RPMI7951 (cell line): ENCODE measurements around the gene FRMD8. TPM values are rescaled to one million over a fixed set of nuclear protein-coding genes. Genes with fewer than 3 reads are reported as not detected.
"Not testable (repeated sequence)": the region's sequence is repeated elsewhere in the genome, so short reads cannot be mapped to it uniquely, and the experiment has no call there.

Experiments used
- DNase-seq: peaks from one replicate; pipeline ENCODE4 v3.0.0-alpha.2; 2012; ENCODE audit warnings: low read depth
- total RNA-seq: library from RNA; depleted of rRNA; stranded (reverse); fragments of >200 nt; shearing (Covaris generic); gene quantifications from 2 replicates; pipeline ENCODE4 v1.2.3, GENCODE V29; 2014

Gene FRMD8
- total RNA-seq, 1 experiment from 2014 or later: 21.9 TPM

DNA sequence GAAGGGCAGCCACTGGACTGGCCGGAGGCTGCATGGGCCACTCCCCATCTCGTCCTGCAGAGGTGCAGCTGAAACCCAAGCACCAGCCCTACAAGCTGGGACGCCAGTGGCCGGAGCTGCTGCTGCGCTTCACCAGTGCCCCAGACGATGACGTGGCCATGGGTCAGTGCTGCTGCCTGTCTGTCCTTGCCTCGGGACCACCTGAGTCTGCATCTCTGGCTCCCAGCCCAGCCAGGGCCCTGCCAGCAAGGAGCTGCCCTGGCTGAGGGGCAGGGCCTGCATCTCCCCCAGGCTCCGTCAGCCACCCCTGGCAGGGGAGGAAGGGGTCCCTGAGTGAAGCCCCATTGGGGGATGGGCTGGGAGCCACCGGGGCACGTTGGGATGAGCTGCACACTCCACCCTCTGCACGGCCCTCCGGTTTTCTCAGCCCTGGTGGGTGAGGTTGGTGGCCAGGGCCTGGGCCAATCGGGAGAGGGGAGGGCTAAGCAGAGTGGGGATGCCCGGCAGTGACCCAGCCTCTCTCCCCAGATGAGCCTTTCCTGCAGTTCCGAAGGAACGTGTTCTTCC, 7.2 kb downstream of the FRMD8 start:
- DNase-seq: no peak

DNA sequence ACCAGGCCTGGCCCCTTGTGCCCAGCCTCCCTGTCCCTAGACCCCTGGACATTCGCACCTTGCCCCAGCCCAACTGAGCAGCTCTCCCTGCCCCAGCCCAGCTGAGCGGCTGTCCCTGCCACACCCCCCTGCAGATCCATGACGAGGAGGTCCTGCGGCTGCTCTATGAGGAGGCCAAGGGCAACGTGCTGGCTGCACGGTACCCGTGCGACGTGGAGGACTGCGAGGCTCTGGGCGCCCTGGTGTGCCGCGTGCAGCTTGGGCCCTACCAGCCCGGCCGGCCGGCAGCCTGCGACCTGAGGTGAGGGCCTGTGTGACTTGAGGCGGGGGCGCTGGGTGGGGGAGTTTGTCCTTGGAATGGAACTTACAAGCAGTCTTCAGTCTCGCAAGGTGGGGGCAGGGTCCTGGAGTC, 7.7 kb downstream of the FRMD8 start:
- no peak for DNase-seq

DNA sequence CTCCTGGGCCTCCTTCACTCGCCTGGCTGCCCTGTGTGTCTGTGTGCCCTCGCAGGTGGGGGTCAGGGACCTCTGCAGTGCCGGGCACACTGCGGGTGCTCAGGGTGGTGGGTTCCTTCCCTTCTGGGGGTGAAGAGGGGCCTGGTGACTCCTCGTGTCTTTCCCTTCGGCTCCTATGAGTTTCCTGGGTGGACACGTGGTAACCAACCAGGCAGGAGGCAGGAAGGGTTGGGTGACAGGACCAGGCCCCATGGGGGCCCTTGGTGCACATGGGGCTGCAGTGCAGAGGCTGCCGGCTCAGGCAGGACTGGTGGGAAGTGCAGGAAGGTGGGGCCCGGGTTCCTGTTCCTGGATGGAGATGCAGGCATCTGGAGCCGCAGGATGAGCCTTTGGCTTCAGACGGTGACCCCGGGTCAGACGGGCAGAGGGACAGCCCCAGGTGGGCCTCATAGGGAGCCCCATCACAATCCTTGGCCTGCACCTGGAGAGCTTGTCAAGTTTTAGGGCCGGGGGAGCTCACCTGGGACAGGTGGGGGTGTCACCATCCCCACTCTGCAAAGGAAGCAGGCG, 9.6 kb downstream of the FRMD8 start:
- DNase-seq: no peak

DNA sequence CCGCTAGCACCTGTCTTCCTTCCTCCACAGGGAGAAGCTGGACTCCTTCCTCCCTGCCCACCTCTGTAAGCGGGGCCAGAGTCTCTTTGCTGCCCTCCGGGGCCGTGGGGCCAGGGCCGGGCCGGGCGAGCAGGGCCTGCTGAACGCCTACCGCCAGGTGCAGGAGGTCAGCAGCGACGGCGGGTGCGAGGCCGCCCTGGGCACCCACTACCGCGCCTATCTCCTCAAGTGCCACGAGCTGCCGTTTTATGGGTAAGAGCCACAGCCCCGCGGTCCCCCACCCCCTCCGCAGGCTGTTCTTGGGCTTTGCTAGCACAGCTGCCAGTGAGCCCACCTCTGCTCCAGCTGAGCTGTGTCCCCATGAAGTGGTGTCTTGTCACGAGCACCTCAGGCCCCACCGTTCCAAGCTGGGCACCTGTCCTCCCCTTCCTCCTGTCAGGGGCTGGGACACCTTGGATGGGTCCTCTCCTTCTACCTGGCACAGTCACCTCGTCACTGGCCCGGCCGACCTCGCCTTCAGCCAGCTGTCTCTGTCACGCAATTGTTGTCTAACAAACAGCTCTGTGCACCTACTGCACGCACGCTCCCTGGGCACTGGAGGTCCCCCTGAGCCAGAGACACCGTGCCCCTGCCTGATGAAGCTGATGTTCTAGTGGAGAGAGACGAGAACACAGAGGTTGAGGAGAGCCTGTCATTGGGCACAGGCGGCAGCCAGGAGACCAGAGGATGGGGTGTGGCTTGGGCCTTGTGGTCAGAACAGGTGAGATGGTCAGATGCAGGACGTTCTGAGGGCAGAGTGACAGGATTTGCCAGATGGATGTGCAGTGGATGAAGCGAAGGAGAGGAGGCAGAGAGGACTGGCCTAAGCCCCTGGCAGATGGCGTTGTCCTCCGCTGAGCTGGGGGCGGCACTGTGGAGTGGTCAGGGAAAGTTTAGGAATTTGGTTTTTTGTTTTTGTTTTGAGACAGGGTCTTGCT, 10.6 kb downstream of the FRMD8 start:
- no peak for DNase-seq

DNA sequence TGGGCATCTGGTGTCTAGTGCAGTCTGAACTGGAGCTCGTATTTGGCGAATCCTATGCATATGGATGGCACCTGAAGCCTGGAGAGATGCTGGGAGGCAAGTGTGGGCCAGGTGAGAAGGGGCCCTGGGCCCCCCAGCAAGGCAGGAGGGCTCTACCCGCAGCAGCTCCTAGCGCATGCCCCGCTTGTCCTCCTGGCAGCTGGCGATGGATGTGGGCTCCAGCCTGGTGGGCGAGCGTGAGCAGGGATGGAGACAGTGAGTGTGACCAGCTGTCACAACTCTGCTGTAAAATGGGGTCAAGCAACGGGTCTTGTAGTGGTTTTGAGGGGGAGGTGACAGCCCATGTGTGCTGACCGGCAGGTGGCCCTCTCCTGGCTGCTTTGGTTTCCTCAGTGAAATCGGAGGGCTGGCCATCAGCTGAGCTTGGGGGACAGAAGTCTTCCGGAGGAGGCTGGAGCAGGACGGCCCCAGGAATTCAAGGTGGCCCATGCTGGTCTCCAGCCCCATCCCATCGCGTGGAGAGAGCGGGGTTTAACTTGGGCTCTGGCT, 12.0 kb downstream of the FRMD8 start:
- no peak for DNase-seq

DNA sequence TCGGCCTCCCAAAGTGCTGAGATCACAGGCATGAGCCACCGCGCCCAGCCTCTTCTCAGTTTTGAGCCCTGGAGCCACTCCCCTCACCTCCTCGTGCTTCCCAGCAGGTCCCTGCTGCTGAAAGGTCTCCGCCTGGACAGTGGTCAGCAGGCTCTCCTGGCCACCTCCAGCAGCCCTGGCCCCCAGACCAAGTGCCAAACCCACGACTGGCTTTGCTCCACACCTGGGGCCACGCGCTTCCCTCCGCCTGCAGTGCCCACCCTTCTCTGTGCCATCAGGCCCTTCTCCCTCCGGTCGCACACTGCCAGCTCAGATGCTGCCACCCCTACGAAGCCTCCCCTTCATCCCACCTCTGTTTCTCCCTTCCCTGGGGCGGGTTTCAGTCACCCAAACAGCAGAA, 12.8 kb downstream of the FRMD8 start:
- no peak for DNase-seq

DNA sequence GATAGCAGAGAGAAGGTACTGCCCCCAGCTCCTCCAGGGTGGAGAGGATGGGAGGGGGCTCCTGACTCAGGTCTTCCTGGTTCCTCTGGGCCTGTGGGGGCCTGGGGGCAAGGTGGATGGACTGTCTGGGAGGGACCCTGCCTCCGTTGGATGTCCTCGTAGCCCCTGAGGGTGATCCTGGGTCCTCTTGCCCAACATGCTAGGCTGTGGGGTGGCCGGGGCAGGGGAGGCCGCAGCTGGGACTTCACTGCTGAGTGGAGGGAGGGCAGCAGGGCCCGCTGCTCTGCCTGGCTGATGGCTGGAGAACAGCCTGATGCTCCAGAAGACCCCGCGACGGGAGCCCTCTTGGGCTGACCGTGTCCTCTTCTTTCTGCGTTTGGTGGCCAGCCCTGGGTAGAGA, 13.4 kb downstream of the FRMD8 start:
- no peak for DNase-seq

DNA sequence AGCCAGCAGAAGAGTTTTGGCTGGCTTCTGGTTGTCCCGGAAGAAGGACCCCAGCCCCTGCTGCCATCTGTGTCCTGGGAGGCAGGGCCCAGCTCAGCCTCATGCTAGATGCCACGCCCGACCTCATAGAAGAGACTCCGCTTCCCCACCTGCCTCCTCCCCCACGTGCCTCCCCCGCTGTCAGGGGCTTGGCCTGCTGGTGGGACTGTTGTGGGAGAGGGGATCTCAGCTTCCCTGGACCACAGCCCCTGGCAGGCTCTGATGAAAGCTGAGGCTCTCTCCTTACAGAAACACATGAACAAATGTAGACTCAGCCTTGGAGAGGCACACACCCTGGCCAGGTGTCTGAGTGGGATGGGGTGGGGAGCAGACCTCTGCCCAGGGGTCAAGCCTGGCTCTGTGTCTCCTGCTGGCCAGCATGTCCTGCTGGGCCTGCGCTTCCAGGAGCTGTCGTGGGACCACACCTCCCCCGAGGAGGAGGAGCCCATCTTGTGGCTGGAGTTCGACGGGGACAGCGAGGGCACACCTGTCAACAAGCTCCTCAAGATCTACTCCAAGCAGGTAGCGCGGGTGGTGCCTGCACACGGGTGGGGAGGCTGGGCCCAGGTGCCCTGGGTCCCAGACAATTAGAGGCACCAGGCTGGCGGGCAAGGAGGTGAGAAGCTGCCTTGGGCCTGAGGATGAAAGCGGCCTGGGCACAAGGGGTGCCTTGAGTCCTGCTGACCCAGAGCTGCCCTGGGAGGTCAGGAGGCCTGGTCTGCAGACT, 14.1 kb downstream of the FRMD8 start:
- DNase-seq: no peak

DNA sequence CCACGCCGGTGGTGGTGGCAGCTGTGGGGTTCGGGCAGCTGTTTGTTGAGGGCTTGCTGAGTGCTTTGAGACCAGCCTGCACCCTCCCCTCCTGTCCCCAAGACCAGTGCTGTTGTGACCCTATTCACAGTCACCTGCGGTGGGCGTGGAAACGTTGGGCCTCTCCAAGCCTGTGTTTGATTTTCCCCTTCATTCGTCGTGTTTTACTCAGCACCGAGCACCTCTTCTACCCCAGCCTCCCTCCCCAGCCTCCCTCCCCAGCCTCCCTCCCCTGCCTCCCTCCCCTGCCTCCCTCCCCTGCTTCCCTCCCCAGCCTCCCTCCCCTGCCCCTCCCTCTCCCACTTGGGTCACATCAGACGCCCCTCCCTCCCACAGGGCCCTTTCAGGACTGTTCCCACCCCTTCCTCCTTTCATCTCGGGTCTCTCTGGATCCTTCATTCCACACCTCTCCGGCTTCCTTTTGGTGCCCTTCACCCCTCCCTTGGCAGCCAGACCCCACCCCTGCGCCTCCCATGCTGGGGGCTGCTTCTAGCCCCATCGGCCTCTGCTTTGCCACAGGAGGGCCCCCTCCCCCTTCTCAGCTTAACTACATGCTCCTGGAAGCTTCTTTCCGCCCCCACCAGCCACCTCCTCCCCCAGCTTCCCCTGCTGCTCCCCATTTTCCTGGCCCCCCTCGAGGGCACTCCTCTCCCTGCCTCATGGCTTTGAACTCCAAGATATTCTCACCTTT, 14.8 kb downstream of the FRMD8 start:
- no peak for DNase-seq

DNA sequence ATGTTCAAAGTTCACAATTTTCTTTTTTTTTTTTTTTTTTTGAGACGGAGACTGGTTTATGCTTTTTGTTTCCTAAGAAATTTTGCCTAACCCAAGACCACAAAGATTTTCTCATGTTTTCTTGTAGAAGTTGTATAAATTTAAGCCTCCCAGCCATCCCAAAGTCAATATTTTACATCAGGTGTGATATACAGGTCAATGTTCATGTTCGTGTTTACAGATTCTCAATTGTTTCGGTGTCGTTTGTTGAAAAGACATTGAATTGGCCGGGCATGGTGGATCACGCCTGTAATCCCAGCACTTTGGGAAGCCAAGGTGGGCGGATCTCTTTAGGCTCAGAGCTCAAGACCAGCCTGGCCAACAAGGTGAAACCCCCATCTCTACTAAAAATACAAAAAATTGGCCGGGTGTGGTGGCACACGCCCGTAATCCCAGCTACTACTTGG, 15.4 kb downstream of the FRMD8 start:
- no peak for DNase-seq

DNA sequence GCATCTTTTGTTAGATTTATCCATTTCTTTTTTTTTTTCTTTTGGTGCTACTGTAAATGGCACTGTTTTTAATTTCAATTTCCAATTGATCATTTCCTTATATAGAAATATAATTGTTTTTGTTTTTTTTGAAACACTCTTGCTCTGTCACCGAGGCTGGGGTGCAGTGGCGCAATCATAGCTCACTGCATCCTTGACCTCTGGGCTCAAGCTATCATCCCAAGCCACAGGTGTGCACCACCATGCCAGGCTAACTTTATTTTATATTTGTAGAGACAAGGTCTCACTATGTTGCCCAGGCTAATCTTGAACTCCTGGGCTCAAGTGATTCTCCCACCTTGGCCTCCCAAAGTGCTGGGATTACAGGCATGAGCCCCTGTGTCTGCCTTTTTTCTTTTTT, 16.4 kb downstream of the FRMD8 start:
- DNase-seq: no peak

DNA sequence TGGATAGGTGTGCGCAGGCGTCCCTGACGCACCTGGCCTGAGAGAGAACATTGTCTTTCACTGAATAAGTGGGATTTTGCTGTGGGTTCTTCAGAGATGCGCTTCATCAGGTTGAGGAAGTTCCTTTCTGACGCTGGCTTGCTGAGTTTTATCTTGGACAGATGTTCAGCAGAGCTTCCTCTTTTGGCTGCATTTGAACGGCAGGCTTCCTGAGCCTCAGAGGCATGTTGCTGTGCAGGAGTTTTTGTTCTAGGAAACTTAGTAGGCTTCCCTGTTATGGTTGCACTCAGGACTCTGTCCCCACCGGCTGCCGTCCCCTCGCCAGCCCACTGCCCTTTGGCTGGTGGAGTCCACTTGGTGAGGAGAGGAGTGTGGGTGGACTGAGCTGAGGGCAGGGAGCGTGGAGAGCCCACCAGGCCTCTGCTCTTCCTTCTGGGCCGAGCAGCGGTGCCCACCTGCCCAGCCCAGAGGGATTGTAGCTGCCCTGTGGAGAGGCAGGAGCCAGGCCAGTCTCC, 17.2 kb downstream of the FRMD8 start:
- DNase-seq: no peak

DNA sequence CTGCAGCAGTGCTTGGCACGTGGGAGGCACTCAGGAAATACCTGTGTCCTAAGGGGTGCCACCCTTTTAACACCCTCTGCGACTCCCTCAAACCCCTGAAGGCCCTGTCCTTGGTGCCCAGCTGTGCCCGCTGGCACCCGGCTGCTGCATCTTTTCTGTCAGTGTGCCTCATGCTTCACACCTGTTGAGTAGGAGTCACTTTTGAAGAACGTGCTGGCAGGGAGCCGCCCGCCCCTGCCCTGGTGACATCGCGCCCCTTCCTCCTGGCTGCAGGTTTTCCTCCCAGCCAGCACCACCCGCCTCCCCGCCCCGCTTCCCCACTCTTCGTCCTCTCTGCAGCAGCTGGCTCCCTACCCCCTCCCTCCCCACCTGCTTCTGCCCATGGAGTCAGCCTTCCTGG, 17.8 kb downstream of the FRMD8 start:
- DNase-seq: no peak

DNA sequence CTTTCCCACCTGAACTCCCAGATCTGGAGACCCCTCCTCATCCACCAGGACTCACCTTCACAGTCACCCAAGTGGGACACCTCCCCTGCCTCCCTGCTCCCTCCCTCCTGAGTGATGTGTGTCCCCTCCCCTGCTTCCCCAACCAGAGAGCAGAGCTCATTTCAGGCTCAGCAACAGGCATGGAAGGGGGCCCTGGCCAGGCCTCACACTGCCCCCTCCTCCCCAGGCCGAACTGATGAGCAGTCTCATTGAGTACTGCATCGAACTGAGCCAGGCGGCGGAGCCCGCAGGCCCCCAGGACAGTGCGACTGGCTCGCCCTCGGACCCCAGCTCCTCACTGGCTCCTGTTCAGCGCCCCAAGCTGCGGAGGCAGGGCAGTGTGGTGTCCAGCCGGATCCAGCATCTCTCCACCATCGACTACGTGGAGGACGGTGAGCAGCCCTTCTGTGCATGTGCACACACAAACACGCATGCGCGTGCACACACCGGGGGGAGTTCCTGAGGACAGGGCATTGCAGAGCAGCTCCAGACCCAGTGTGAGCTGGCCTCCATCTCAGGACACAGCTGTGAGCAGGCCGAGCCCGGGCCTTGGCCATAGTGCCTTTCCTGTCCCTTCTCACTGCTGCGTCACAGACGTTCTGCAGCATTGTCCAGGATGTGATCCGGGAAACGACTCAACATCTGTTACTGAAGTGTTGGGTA, 18.4 kb downstream of the FRMD8 start:
- no peak for DNase-seq

DNA sequence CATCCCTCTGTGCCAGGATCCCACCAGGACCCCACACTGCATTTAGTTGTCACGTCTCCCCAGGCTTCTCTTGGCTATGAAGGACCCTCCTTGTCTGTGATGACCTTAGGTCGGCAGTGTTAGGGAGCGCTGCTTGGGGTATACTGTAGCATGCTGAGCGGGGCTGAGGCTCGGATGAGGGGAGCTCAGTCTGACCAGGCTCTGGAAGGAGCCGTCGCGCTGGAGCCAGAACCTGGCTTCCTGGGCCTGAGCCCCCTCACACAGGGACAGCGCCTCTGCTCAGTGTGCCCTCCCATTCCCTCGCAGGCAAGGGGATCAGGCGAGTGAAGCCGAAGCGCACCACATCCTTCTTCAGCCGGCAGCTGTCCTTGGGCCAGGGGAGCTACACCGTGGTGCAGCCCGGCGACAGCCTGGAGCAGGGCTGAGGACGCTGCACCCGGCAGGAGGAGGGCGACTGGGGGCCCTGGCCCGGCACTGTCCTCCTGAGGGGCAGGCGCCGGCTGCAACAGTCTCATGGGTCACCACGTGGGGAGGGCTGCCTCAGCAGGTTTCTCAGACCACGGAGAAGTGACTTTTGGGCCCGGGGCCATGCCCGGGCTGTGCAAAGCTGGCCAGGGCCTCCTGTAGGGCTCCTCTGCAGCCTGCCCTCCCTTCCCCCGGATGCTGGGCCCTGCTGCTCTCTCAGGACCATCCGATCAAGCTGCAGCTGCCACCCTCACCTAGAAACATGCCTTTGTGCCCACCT, 24.7 kb downstream of the FRMD8 start:
- no peak for DNase-seq

DNA sequence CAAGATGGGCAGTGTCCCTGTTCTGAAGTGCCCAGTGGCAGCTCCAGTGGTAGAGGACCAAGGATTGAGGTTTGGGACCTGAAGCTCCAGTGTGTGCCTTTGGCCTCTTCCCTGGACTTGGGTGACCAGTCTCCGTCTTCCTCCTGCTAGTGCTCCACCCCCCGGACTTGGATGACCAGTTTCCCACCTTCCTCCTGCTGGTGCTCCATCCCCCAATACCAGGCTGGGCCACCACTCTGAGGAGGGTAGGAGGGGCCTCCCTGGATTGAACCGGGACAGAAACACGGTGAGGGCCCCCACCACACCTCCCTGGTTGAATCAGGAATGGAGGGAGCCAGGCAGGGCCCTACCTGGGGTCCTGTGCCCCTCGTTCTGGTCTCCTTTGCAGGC, 25.2 kb downstream of the FRMD8 start:
- no peak for DNase-seq

DNA sequence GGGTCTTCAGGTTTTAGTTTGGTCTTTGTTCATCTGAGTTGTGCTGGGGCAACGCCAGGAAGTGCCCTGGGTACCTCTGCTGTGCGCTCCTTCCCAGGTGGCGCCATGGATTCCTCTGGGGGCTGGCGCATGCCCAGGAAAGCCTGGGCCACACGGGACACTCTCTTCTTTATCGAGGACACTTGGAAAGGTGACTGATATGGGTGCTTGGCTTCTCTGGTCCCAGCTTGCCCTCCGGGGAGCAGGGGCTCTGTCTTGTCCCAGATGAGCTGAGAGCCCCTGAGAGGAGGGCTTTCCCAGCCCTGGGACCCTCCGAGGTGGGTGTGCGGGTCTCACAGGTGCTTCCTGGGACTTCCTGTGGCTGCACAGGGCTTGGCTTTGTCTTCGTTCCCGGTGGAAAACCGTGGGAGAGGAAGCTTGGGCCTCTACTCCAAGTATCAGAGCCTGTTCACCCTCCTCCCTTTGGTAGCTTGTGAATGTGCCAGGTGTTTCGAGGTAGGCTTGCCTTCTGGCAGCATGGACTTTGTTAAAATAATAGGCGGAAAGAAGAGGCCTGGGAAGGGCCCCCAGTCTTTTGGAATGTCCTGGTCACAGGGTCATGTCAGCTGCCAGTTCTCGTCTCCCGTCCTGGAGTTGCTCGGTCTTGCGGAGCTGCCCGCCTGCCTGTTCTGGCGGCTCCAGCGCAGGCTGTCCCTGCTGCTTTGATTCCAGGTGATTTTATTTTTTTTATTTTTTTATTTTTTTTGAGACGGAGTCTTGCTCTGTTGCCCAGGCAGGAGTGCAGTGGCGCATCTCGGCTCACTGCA, 26.0 kb downstream of the FRMD8 start:
- DNase-seq: no peak

DNA sequence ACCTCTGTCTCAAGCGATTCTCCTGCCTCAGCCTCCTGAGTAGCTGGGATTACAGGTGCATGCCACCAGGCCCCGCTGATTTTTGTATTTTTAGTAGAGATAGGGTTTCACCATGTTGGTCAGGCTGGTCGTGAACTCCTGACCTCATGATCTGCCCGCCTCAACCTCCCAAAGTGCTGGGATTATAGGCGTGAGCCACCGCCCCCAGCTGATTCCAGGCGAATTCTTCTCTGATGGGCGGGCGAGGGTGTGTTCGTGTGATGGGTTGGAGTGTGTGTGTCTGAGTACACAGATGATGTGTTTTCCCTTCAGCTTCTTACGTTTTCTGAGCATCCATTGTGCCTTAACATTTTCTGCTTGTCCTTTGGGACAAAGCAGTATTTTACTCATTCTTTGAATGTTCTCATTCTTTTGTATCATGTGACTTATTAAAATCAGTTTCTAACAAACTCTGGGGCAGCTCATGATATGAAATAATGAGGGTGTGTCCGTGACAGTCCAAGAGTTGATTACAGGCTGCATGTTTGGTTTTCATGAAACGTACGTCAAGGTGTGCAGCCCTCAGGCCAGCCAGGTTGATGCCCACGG, 26.7 kb downstream of the FRMD8 start:
- not testable (repeated sequence) for DNase-seq
